Esophagus (tissue), 2 donors: Measurements from ENCODE around the gene USP44. TPM values are rescaled to one million over a fixed set of nuclear protein-coding genes. Genes with fewer than 3 reads are reported as not detected.

Experiments used
- H3K27ac ChIP-seq, 2 donors: one replicate each; pipeline ENCODE4 v1.5.1; 2013; ENCODE audit warnings: low read depth in 2 of 2, mild to moderate bottlenecking in 2 of 2, inconsistent platforms in 1 of 2, low read length in 1 of 2, moderate library complexity in 1 of 2
- H3K27me3 ChIP-seq, 2 donors: one replicate each; pipeline ENCODE4 v1.6.1; 2013; ENCODE audit warnings: low read length in 2 of 2, control low read depth in 1 of 2, mild to moderate bottlenecking in 1 of 2; ENCODE audit not compliant: insufficient read depth in 2 of 2, control insufficient read depth in 1 of 2
- H3K36me3 ChIP-seq, 2 donors: one replicate each; pipeline ENCODE4 v1.6.1; 2013; ENCODE audit warnings: low read length in 1 of 2; ENCODE audit not compliant: control insufficient read depth in 2 of 2, insufficient read depth in 2 of 2
- H3K4me1 ChIP-seq, 2 donors: one replicate each; pipeline ENCODE4 v1.6.1; 2013; ENCODE audit warnings: low read length in 1 of 2; ENCODE audit not compliant: control insufficient read depth in 2 of 2, insufficient read depth in 2 of 2
- H3K4me3 ChIP-seq, 2 donors: one replicate each; pipeline ENCODE4 v1.5.1; 2013; ENCODE audit warnings: low read length in 2 of 2, mild to moderate bottlenecking in 2 of 2, low read depth in 1 of 2, moderate library complexity in 1 of 2
- H3K9me3 ChIP-seq, 2 donors: one replicate each; pipeline ENCODE4 v1.6.1; 2013; ENCODE audit warnings: mild to moderate bottlenecking in 2 of 2, low read depth in 1 of 2, low read length in 1 of 2, moderate library complexity in 1 of 2; ENCODE audit not compliant: control insufficient read depth in 2 of 2, insufficient read depth in 1 of 2
- WGBS, 2 donors: extraction: QIAGEN DNeasy Blood & Tissue Kit; methylation state at CpG; one replicate each; pipeline ENCODE4 v1.1.7; 2013; 5-methylcytosine and 5-hydroxymethylcytosine counted together
- polyA plus RNA-seq, 2 donors: library from polyadenylated mRNA; stranded (reverse); fragments of 200-250 nt; gene quantifications; one replicate each; pipeline ENCODE4 v1.2.3, GENCODE V29; 2013
- donor health status: healthy with polysubstance abuse.
- donor health status: Bipolar disorder and iron deficiency.

USP44 gene
- polyA plus RNA-seq, 2 donors, result 0.43 to 0.44 TPM

DNA sequence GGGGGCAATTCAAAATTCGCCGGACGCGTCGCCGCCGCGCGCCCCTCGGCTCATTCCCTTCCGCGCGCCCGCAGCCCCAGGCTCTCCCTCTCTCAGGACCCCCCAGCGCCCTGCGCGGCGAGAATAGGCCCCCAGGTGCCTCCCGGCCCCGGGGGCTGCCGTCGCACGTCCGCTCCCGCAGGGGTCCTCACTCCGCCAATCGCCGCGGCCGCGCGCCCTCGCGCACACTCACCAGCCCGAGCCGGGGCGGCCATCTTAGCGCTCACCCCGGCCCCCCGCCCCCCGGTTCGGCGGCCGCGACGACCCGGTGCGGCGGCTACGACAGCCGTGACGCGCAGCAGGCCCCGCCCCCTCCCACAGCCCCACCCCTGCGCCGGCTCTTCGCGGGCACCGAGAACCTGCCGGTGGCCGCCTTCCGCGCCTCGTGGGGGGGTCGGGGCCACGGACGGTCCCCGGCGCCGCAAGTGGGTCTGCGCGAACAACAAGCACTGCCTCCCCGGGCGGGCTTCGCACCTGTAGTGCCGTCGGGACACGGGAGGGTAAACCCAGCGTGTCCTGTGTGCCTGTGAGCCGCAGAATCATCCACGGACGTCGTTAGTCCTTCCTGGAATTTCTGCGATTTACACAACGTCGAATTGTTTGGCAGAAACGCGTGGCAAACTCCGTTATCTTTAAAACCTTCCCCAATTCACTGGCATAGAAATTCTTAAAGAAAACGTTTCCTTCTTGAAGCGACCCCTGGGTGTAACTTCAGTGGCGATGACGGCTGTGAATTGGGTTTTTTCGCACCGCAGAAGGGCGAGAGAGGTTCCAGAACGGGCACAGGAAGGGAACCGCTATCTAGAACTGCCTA, 2.5 kb downstream of the USP44 start:
- Histone ChIP-seq H3K27me3 (peaks cover 0 to 8% of the 10 kb centered on the region in 2 donors), H3K4me1 (peaks cover 4 to 5% of the 10 kb centered on the region in 2 donors), H3K4me3 (peak overlapping the region; percentile 69 to 70), H3K9me3 (peaks cover 0 to 3% of the 10 kb centered on the region in 2 donors), H3K27ac (peak overlapping the region; percentile 52 to 66), H3K36me3 (no peaks in the 10 kb centered on the region)
- 8% methylated on average over 72 to 98 of the region's 98 CpGs for WGBS, 2 donors

DNA sequence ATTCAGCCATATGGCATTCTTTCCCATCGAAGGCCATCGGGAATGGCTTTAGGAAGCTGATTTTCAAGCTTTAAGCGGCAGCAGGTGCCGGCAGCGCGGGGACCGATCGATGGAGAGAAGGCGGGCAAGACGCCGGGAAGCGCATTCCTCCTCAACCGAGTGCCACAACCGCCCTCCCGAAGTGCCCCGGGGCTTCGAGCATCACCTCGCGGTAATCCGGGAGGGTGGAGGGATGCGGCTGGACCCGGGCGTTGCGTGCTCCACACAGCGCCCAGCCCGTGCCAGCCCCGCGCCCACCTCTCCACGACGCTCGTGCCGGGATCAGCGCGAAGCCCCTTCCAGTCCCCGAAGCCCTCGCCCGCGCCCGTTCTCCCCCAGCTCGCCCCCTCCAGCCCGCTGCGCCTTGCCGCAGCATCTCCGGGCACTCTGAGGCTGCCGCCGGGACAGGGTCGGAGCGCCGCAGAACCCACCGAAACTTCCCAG, 3.2 kb downstream of the USP44 start:
- Histone ChIP-seq H3K4me3 (peak overlapping the region; percentile 69 to 70), H3K27ac (peak overlapping the region; percentile 52 to 66), H3K4me1 (peaks cover 4 to 5% of the 10 kb centered on the region in 2 donors), H3K9me3 (peaks cover 0 to 3% of the 10 kb centered on the region in 2 donors), H3K27me3 (peaks cover 0 to 8% of the 10 kb centered on the region in 2 donors), H3K36me3 (no peaks in the 10 kb centered on the region)
- WGBS, 2 donors, result 2 to 3% methylated on average over 47 to 50 of the region's 50 CpGs

DNA sequence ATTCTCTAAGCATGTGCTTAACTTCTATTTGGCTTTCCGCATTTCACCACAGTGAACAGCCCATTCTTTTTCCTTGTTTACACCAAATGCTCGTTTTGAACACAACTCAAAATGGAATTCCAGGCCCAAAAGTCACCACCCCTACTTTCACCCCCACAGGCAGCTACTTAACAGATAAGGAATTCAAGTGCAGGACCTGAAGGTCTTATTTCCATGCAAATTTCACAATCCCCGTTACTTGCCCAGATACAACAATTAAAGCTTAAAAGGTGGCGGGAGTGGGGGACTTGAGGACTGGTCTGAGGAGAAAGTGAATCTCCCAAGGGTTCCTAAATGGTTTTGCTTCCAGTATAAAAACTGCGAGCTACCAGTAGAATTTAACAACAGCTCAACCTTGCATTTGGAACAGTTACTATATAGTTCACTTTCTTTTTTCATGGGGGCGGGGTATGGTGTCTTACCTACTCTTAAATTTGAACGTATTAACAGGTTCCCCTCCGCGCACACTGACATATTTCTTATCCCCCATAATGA, 3.7 kb downstream of the USP44 start:
- Histone ChIP-seq H3K4me1 (peaks cover 4 to 5% of the 10 kb centered on the region in 2 donors), H3K36me3 (no peaks in the 10 kb centered on the region), H3K9me3 (peaks cover 0 to 3% of the 10 kb centered on the region in 2 donors), H3K4me3 (peak overlapping the region in 1 of 2 donors; percentile 70), H3K27ac (peak overlapping the region; percentile 52 to 66), H3K27me3 (peaks cover 0 to 8% of the 10 kb centered on the region in 2 donors)
- WGBS, 2 donors, result 32 to 42% methylated on average over 9 of the region's 9 CpGs

DNA sequence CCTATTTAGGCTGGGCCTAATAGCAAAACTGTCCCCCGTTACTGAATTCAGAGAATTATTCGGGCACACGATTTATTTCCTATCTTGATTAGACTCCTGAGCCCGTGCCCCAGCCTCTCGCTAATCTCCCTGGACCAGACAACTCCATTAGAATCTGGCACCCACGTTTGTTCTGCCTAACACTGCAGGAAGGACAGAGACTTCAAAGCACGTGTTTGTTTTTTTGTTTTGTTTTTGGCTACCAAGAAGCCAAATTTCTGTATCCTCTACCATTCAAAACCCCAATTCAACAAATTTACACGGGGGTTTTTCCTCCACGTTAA, 4.8 kb downstream of the USP44 start:
- 79 to 83% methylated on average over 9 of the region's 9 CpGs for WGBS, 2 donors
- Histone ChIP-seq H3K9me3 (peaks cover 0 to 3% of the 10 kb centered on the region in 2 donors), H3K27ac (no peak overlapping the region), H3K4me3 (no peak overlapping the region), H3K36me3 (no peaks in the 10 kb centered on the region), H3K27me3 (peaks cover 0 to 8% of the 10 kb centered on the region in 2 donors), H3K4me1 (peaks cover 4 to 5% of the 10 kb centered on the region in 2 donors)

DNA sequence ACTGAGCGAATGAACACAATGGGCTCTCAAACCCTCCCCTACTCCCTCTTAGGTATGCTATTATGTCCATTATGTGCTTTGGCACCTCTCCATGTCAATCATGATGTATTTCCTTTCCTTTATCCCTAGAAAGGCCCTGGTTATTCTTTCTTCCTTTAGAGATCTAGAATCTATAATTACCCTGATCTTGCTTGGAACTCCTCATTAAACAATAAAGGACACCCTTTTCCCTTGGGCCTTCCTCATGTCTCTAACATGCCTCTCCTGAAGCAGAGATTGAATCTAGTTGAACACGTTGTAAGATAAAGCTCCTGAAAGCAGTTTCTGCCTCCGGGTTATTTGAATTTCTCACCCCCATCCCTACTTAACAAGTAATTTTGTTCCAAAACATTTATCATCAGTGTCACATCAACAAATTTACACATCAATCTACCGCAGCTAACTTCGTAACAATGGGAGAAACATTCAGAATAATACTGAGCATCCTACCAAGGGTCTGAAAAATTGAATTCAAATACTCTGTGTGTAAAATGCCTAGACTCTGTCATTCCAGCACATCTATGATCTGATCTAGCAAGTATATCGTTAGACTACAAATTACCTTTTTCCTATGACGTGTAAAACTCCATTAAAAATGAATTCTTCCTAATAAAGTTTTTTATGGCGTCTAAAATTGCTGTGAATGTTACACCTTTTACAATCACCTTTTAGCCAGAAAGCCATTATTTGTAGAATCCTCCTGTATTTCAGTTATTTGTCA, 5.4 kb downstream of the USP44 start:
- Histone ChIP-seq H3K36me3 (no peaks in the 10 kb centered on the region), H3K27me3 (peaks cover 0 to 8% of the 10 kb centered on the region in 2 donors)

DNA sequence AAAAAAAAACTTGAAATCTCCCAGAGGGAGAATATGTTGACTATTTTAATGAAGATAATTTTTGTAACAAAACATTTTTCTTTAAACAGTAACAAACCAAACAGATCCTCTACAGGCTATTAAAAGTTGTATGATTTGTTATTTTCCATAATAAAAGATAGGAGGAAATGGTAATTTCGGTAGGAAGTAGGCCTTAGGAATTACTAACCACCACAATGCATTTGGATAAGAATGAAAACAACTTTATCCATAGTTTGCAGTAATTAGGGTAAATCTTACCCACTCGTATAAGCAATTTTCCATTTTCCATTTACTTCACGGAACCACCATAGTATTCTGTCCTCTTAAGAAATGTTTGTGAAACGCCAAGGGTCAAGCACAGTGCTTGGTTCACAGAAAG, 6.0 kb downstream of the USP44 start:
- Histone ChIP-seq H3K4me3 (no peak overlapping the region), H3K27ac (no peak overlapping the region), H3K9me3 (peaks cover 0 to 3% of the 10 kb centered on the region in 2 donors), H3K4me1 (peaks cover 4 to 5% of the 10 kb centered on the region in 2 donors), H3K36me3 (no peaks in the 10 kb centered on the region), H3K27me3 (peaks cover 0 to 8% of the 10 kb centered on the region in 2 donors)
- 84 to 90% methylated on average over 4 of the region's 4 CpGs for WGBS, 2 donors

More for the DNA sequence above, 5.4 kb downstream of the USP44 start:
- H3K27ac ChIP-seq, result no peak overlapping the region
- no peak overlapping the region for H3K4me3 ChIP-seq
- WGBS, 2 donors, result 71 to 73% methylated on average over 8 of the region's 8 CpGs
- peaks cover 4 to 5% of the 10 kb centered on the region in 2 donors for H3K4me1 ChIP-seq
- peaks cover 0 to 3% of the 10 kb centered on the region in 2 donors for H3K9me3 ChIP-seq

DNA sequence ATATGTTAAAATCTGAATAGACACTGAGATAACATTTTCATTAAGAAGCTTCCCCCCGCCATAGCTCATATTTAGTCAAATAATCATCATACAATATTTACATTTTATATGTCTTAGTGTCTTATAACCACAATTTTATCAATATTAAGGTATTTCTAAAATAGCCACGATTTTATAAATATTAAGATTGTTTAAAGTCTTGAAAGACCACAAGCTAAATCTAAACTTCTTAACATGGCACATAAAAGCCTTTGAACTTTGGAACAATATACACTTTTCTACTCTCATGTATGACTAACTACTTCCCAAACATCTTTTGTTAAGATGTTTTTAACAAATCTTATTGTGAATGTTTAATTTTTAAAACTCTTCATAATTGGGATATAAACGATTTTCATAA, 6.5 kb downstream of the USP44 start:
- H3K27ac ChIP-seq, result no peak overlapping the region
- peaks cover 4 to 5% of the 10 kb centered on the region in 2 donors for H3K4me1 ChIP-seq
- peaks cover 0 to 3% of the 10 kb centered on the region in 2 donors for H3K9me3 ChIP-seq
- H3K27me3 ChIP-seq, result peaks cover 0 to 8% of the 10 kb centered on the region in 2 donors
- H3K36me3 ChIP-seq, result no peaks in the 10 kb centered on the region
- H3K4me3 ChIP-seq, result no peak overlapping the region
- WGBS, 2 donors, result 62 to 64% methylated on average over 3 of the region's 3 CpGs

DNA sequence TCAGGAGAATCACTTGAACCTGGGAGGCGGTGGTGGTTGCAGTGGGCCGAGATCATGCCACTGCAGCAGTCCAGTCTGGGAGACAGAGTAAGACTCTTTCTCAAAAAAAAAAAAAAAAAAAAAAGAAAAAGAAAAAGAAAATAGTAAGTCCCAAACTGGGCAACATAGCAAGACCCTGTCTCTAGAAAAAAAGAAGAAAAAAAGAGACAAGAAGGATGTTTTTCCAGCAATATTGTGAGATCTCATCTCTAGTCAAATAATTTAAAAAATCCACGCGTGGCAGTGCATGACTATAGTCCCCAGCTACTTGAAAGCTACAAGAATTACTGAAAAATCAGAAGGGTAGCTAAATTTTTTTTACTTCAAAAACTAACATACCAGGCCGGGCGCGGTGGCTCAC, 8.0 kb downstream of the USP44 start:
- H3K9me3 ChIP-seq, result no peaks in the 10 kb centered on the region
- peaks cover 0 to 2% of the 10 kb centered on the region in 2 donors for H3K27me3 ChIP-seq
- H3K36me3 ChIP-seq, result no peaks in the 10 kb centered on the region
- H3K4me3 ChIP-seq, result no peak overlapping the region
- peaks cover 0 to 3% of the 10 kb centered on the region in 2 donors for H3K4me1 ChIP-seq
- no peak overlapping the region for H3K27ac ChIP-seq
- 96 to 97% methylated on average over 7 of the region's 7 CpGs for WGBS, 2 donors

DNA sequence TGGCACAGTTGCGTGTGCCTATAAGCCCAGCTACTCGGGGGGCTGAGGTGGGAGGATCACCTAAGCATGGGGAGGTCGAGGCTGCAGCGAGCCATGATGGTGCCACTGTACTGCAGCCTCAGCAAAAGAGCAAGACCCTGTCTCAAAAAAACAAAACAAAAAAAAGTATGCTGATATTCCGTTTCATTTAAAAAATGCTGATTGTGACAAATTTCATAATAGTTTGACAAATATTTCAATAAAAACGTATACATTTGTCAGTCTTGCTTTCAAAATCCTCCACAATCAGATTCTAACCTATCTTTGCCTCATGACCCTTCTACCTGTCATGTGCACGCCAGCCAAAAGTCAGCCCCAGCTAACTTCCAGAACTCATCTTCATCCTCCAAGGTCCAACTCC, 9.8 kb downstream of the USP44 start:
- 85 to 91% methylated on average over 7 of the region's 7 CpGs for WGBS, 2 donors
- Histone ChIP-seq H3K4me1 (no peaks in the 10 kb centered on the region), H3K27me3 (no peaks in the 10 kb centered on the region), H3K4me3 (no peak overlapping the region), H3K27ac (no peak overlapping the region), H3K36me3 (no peaks in the 10 kb centered on the region), H3K9me3 (no peaks in the 10 kb centered on the region)
